Progenitor cell of endocrine pancreas (in vitro differentiated cells): ENCODE measurements around the gene NOL3. TPM values are rescaled to one million over a fixed set of nuclear protein-coding genes. Genes with fewer than 3 reads are reported as not detected.

Source experiments
- DNase-seq: peaks from one replicate; pipeline ENCODE4 v3.0.0; 2021; ENCODE audit warnings: low spot score; ENCODE audit not compliant: unreplicated experiment
- H3K27ac Mint-ChIP-seq: 2 replicates; pipeline ENCODE4 v1.8.0; 2021; ENCODE audit warnings: mild to moderate bottlenecking, moderate library complexity, mixed read lengths
- H3K27me3 Mint-ChIP-seq: 2 replicates; pipeline ENCODE4 v1.8.0; 2021; ENCODE audit warnings: mixed read lengths
- H3K36me3 Mint-ChIP-seq: 2 replicates; pipeline ENCODE4 v1.8.0; 2022; ENCODE audit warnings: mixed read lengths; ENCODE audit not compliant: insufficient read depth
- H3K4me1 Mint-ChIP-seq: 2 replicates; pipeline ENCODE4 v1.8.0; 2021; ENCODE audit warnings: low read depth, mixed read lengths
- H3K4me3 Mint-ChIP-seq: 2 replicates; pipeline ENCODE4 v1.8.0; 2021; ENCODE audit warnings: low read depth, mild to moderate bottlenecking, moderate library complexity, mixed read lengths
- H3K9me3 Mint-ChIP-seq: 2 replicates; pipeline ENCODE4 v1.8.0; 2021; ENCODE audit warnings: low read depth, mixed read lengths
- CTCF ChIP-seq: fragments of 200-600 bp; sonication (generic); IDR thresholded peaks from one replicate; pipeline ENCODE4 v1.5.0; 2021; ENCODE audit warnings: antibody characterized with exemption, mild to moderate bottlenecking; ENCODE audit not compliant: unreplicated experiment
- total RNA-seq: library from RNA; stranded (reverse); gene quantifications from 2 replicates; pipeline ENCODE4 v1.2.1, GENCODE V29; 2021

Gene NOL3
- total RNA-seq, 1 donor from 2014 or later: 9.4 TPM

- Mint-ChIP-seq H3K4me1 (peaks cover 2% of the 10 kb centered on the region), H3K27me3 (peaks cover 19% of the 10 kb centered on the region), H3K9me3 (no peaks in the 10 kb centered on the region), H3K27ac (no peak overlapping the region), H3K4me3 (no peak overlapping the region), H3K36me3 (peaks cover 15% of the 10 kb centered on the region)
- TF ChIP-seq CTCF: no peak
- DNase-seq: no peak
Observed at GRCh38 chr16:67147437-67148140, 22.7 kb upstream of the NOL3 start.

- H3K4me1 Mint-ChIP-seq: peaks cover 2% of the 10 kb centered on the region
Observed at GRCh38 chr16:67148221-67148620, 22.1 kb upstream of the NOL3 start.

GRCh38 chr16:67148656-67149275 lies 21.6 kb upstream of the NOL3 start:
- Mint-ChIP-seq H3K4me1 (peaks cover 2% of the 10 kb centered on the region), H3K9me3 (no peaks in the 10 kb centered on the region), H3K27ac (no peak overlapping the region), H3K36me3 (peaks cover 10% of the 10 kb centered on the region), H3K27me3 (peaks cover 30% of the 10 kb centered on the region), H3K4me3 (peak overlapping the region; percentile 11)
- no peak for DNase-seq
- TF ChIP-seq CTCF: no peak

More at GRCh38 chr16:67148221-67148620, 22.1 kb upstream of the NOL3 start:
- Mint-ChIP-seq H3K4me3 (no peak overlapping the region), H3K9me3 (no peaks in the 10 kb centered on the region), H3K36me3 (peaks cover 13% of the 10 kb centered on the region), H3K27ac (no peak overlapping the region), H3K27me3 (peaks cover 25% of the 10 kb centered on the region)
- TF ChIP-seq CTCF: no peak
- DNase-seq: no peak

- Mint-ChIP-seq H3K4me1 (peaks cover 2% of the 10 kb centered on the region), H3K9me3 (no peaks in the 10 kb centered on the region), H3K36me3 (peaks cover 10% of the 10 kb centered on the region)
Observed at GRCh38 chr16:67149276-67150046, 20.9 kb upstream of the NOL3 start.

More at GRCh38 chr16:67149276-67150046, 20.9 kb upstream of the NOL3 start:
- H3K27me3 Mint-ChIP-seq: peaks cover 36% of the 10 kb centered on the region
- H3K4me3 Mint-ChIP-seq: no peak overlapping the region
- TF ChIP-seq CTCF: no peak
- no peak for DNase-seq
- no peak overlapping the region for H3K27ac Mint-ChIP-seq
